ENCODE results near the gene HELQ.
"Not testable (repeated sequence)": the region's sequence is repeated elsewhere in the genome, so short reads cannot be mapped to it uniquely, and the experiment has no call there.

Gene HELQ, protein sequence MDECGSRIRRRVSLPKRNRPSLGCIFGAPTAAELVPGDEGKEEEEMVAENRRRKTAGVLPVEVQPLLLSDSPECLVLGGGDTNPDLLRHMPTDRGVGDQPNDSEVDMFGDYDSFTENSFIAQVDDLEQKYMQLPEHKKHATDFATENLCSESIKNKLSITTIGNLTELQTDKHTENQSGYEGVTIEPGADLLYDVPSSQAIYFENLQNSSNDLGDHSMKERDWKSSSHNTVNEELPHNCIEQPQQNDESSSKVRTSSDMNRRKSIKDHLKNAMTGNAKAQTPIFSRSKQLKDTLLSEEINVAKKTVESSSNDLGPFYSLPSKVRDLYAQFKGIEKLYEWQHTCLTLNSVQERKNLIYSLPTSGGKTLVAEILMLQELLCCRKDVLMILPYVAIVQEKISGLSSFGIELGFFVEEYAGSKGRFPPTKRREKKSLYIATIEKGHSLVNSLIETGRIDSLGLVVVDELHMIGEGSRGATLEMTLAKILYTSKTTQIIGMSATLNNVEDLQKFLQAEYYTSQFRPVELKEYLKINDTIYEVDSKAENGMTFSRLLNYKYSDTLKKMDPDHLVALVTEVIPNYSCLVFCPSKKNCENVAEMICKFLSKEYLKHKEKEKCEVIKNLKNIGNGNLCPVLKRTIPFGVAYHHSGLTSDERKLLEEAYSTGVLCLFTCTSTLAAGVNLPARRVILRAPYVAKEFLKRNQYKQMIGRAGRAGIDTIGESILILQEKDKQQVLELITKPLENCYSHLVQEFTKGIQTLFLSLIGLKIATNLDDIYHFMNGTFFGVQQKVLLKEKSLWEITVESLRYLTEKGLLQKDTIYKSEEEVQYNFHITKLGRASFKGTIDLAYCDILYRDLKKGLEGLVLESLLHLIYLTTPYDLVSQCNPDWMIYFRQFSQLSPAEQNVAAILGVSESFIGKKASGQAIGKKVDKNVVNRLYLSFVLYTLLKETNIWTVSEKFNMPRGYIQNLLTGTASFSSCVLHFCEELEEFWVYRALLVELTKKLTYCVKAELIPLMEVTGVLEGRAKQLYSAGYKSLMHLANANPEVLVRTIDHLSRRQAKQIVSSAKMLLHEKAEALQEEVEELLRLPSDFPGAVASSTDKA

GRCh38 chr4:83455281-83456183, at the start of gene HELQ, which contains the start of gene MRPS18C:
HELQ (minus strand) TSS chr4:83455823; CDS start chr4:83455693, 130 bp downstream.
MRPS18C (plus strand) TSS chr4:83456058; CDS start chr4:83456078, 20 bp downstream.
- no peaks in the 10 kb centered on the region for H3K9me3 Mint-ChIP-seq
- H3K36me3 Mint-ChIP-seq (ENCODE audit: low read depth) = peaks cover 74% of the 10 kb centered on the region
- H3K4me1 Mint-ChIP-seq (ENCODE audit: low read depth) = peaks cover 52% of the 10 kb centered on the region

DNA sequence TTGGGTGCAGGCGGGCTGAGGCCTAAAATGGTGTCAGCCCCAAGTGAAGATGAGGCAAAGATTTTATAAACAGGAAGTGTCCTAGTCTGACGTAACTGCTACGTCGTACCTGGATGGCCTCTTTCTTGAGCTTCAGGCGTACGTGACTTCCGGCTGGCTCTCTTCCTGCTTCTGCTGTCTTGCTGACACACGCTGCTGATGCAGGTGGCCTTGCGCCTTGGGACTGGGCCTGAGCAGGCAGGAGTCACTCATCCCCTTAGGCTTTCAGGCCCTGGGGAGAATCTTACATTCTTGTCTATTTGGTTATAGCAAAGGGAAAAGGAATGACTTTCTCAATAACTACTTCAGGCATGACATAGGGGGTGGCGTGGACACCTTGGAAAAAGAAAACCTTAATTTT, 49.4 kb upstream of the HELQ start:
- Mint-ChIP-seq H3K27ac (no peak overlapping the region), H3K27me3 (no peaks in the 10 kb centered on the region), H3K9me3 (no peaks in the 10 kb centered on the region), H3K4me3 (no peak overlapping the region), H3K4me1 (ENCODE audit: low read depth) (peaks cover 14% of the 10 kb centered on the region), H3K36me3 (ENCODE audit: low read depth) (no peaks in the 10 kb centered on the region)

More at GRCh38 chr4:83455281-83456183, at the start of gene HELQ, which contains the start of gene MRPS18C:
- H3K27me3 Mint-ChIP-seq = no peaks in the 10 kb centered on the region
- peak within 1 kb of the TSS; percentile 100 for H3K27ac Mint-ChIP-seq
- peak within 1 kb of the TSS; percentile 99 for H3K4me3 Mint-ChIP-seq

DNA sequence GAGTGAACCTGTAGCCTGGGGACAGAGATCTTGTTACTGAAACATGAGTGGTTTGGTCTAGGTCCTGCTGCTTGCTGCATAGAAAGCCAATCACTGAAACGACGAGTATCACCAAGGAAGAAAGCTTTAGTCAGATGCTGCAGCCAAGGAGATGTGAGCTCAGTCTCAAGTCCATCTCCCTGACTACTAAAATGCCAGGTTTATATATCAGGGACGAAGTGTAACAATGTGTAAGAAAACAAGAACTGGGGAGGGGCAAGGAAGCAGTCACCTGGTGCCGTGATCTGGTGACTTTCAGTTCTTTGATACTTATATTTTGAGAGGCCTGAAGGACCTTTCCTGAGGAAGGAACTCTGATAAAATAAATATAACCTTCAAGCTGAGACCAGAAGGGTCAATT, 48.9 kb upstream of the HELQ start:
- H3K36me3 Mint-ChIP-seq (ENCODE audit: low read depth) = no peaks in the 10 kb centered on the region
- H3K27me3 Mint-ChIP-seq = no peaks in the 10 kb centered on the region
- H3K27ac Mint-ChIP-seq = no peak overlapping the region
- no peaks in the 10 kb centered on the region for H3K9me3 Mint-ChIP-seq
- H3K4me1 Mint-ChIP-seq (ENCODE audit: low read depth) = peaks cover 14% of the 10 kb centered on the region
- H3K4me3 Mint-ChIP-seq = no peak overlapping the region

GRCh38 chr4:83503974-83504373, 48.4 kb upstream of the HELQ start:
- Mint-ChIP-seq H3K4me1 (ENCODE audit: low read depth) (peaks cover 14% of the 10 kb centered on the region), H3K9me3 (no peaks in the 10 kb centered on the region), H3K27ac (no peak overlapping the region), H3K4me3 (no peak overlapping the region), H3K27me3 (no peaks in the 10 kb centered on the region), H3K36me3 (ENCODE audit: low read depth) (no peaks in the 10 kb centered on the region)

DNA sequence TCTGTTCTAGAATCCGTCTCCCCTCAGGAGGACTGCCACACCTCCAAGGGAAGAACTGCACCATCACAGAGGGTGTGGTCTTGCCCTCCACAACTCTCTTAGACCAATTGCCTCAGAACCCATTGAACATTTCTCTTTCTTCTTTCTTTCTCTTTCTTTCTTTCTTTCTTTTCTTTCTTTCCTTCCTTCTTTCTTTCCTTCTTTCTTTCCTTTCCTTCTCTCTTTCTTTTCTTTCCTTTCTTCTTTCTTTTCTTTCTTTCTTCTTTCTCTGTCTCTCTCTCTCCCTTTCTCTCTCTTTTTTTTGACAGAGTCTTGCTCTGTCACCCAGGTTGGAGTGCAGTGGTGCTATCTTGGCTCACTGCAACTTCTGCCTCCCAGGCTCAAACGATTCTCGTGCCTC, 46.0 kb upstream of the HELQ start:
- not testable (repeated sequence) for H3K36me3 Mint-ChIP-seq (ENCODE audit: low read depth); H3K4me3 Mint-ChIP-seq; H3K27ac Mint-ChIP-seq; H3K27me3 Mint-ChIP-seq; H3K9me3 Mint-ChIP-seq
- peaks cover 14% of the 10 kb centered on the region for H3K4me1 Mint-ChIP-seq (ENCODE audit: low read depth)

- H3K27me3 Mint-ChIP-seq = no peaks in the 10 kb centered on the region
- no peak overlapping the region for H3K27ac Mint-ChIP-seq
- no peaks in the 10 kb centered on the region for H3K9me3 Mint-ChIP-seq
- H3K4me1 Mint-ChIP-seq (ENCODE audit: low read depth) = no peaks in the 10 kb centered on the region
- no peak overlapping the region for H3K4me3 Mint-ChIP-seq
- no peaks in the 10 kb centered on the region for H3K36me3 Mint-ChIP-seq (ENCODE audit: low read depth)
Measured at GRCh38 chr4:83498187-83498586, 42.6 kb upstream of the HELQ start.

DNA sequence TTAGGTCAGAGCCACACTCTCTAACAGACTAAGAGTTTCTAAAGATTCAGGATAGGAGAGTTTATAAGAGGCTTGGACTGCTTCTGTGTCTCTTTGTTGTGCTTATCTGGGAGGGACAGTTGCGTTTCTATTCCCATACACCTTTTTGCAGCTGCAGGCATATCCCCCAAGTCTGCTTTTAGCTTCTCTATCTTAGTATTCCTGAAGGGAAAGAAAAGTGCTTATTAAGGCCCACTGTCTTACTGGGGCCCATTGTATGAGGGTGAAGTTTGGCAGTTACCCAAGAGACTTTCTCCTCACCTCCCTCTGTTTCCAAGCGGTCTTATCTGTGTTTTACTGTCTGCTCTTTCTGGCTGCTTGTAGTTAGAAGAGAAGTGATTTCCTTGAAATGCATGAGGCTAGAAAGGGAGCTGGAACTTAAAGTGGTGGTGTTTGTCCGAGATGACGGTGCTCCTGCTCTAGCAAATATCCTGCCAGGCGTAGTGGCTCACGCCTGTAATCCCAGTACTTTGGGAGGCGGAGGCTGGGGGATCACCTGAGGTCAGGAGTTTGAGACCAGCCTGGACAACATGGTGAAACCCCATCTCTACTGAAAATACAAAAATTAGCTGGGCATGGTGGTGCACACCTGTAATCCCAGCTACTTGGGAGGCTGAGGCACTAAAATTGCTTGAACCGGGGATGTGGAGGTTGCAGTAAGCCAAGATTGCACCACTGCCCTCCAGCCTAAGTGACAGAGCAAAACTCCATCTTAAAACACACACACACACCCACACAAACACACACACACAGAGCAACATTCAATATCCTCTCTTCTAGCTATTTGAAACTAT, 40.7 kb upstream of the HELQ start:
- not testable (repeated sequence) for H3K4me3 Mint-ChIP-seq; H3K36me3 Mint-ChIP-seq (ENCODE audit: low read depth); H3K9me3 Mint-ChIP-seq; H3K27ac Mint-ChIP-seq; H3K4me1 Mint-ChIP-seq (ENCODE audit: low read depth); H3K27me3 Mint-ChIP-seq

GRCh38 chr4:83490876-83491450, 35.3 kb upstream of the HELQ start:
- no peaks in the 10 kb centered on the region for H3K27me3 Mint-ChIP-seq
- H3K4me1 Mint-ChIP-seq (ENCODE audit: low read depth) = no peaks in the 10 kb centered on the region
- no peak overlapping the region for H3K4me3 Mint-ChIP-seq
- no peaks in the 10 kb centered on the region for H3K9me3 Mint-ChIP-seq
- H3K36me3 Mint-ChIP-seq (ENCODE audit: low read depth) = no peaks in the 10 kb centered on the region
- H3K27ac Mint-ChIP-seq = no peak overlapping the region

GRCh38 chr4:83489711-83490326, 34.2 kb upstream of the HELQ start:
- no peak overlapping the region for H3K27ac Mint-ChIP-seq
- no peaks in the 10 kb centered on the region for H3K27me3 Mint-ChIP-seq
- no peak overlapping the region for H3K4me3 Mint-ChIP-seq

GRCh38 chr4:83486457-83487129, 31.0 kb upstream of the HELQ start:
- H3K9me3 Mint-ChIP-seq = no peaks in the 10 kb centered on the region
- H3K4me1 Mint-ChIP-seq (ENCODE audit: low read depth) = peaks cover 15% of the 10 kb centered on the region
- no peak overlapping the region for H3K4me3 Mint-ChIP-seq
- H3K27me3 Mint-ChIP-seq = no peaks in the 10 kb centered on the region
- H3K36me3 Mint-ChIP-seq (ENCODE audit: low read depth) = peaks cover under 1% of the 10 kb centered on the region
- H3K27ac Mint-ChIP-seq = no peak overlapping the region

More at GRCh38 chr4:83489711-83490326, 34.2 kb upstream of the HELQ start:
- Mint-ChIP-seq H3K4me1 (ENCODE audit: low read depth) (peaks cover 6% of the 10 kb centered on the region), H3K36me3 (ENCODE audit: low read depth) (no peaks in the 10 kb centered on the region), H3K9me3 (no peaks in the 10 kb centered on the region)

DNA sequence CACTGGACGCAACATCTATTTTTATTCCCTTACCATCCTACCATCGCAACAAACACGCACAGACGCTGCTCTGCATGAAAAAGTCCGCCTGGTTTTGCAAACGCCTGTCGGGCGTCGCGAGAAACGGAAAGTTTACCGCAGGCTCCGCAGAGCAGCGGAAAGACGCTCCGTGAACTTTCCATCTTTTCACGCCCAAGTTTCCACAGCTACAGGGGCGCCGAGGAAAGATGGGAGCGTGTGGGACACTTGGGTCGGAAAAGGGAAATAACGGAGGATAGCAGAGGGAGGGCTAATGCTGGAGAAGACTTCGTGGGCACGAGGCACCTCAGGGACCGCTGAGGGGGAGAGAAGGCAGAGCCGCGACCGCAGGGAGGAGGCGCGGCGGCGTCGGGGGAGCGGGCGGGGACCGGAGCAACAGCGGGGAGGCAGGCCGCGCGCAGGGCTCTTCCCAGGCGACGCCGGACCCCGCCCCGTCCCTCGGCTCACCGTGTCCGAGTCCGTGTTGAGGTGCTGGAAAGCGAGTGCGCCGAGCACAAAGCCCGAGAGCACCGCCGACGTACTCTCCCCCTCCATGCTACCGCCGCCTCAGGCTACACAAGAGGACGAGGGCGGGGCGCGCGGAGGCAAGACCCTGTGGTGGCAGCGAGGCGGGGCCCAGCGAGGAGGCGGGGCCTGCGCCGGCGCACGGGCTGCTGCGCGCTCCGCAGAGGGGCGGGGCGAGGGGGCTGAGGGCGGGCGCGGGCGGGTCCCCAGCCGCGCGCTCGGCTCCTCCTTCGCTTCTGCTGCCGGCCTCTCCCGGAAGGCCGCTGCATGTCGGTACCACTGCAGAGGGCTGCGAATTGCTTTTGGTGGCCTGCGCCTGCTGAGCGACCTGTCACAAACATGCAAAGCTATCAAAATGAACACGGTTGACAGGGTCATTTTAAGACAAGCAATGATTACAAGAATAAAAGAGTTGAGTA, 29.2 kb upstream of the HELQ start, which contains the start of gene ABRAXAS1:
ABRAXAS1 (minus strand) TSS at position 601 of the 962 bp plus-strand sequence; CDS start at position 573, 28 bp downstream.
- Mint-ChIP-seq H3K9me3 (no peaks in the 10 kb centered on the region), H3K27me3 (no peaks in the 10 kb centered on the region), H3K36me3 (ENCODE audit: low read depth) (peaks cover 10% of the 10 kb centered on the region), H3K27ac (peak within 1 kb of the TSS; percentile 97), H3K4me3 (peak within 1 kb of the TSS; percentile 98), H3K4me1 (ENCODE audit: low read depth) (peaks cover 15% of the 10 kb centered on the region)
